Astrocyte of the hippocampus (primary cell): ENCODE results near the gene TANC1.
A peak's percentile ranks its signal among the peaks of the same experiment; 100 is the strongest.
"Not testable (repeated sequence)": the region's sequence is repeated elsewhere in the genome, so short reads cannot be mapped to it uniquely, and the experiment has no call there.

Experiments
- DNase-seq: peaks from one replicate; pipeline ENCODE4 v3.0.0; 2011; ENCODE audit warnings: low read depth, low spot score

The TANC1 gene

DNA sequence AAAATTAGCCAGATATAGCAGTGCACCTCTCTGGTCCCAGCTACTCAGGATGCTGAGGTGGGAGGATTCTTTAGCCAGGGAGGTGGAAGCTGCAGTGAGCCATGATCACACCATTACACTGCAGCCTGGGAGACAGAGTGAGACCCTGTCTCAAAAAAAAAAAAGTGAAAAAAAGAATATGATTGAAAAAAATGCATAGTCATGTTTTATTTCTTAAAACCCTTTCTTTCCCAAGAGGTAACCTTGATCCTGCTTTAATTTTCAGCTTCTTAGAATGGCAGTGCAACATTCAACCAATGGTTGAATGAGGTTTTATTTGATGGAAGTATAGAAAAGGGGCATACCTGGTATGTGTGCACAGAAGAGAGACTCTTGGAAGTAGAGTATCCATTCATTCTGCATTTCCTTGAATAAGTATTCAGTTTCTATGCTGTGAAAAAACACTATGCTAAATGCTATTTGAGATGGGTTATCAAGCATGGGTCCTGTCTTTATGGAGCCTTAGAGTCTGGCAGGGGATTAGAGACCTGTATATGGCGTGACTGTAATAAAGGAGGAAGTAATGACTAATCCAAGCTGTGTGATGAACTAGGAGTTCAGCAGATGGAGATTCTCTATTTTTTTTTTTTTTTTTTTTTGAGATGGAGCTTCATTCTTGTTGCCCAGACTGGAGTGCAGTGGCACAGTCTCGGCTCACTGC lies 171.8 kb downstream of the TANC1 start:
- peak; percentile 42 for DNase-seq

DNA sequence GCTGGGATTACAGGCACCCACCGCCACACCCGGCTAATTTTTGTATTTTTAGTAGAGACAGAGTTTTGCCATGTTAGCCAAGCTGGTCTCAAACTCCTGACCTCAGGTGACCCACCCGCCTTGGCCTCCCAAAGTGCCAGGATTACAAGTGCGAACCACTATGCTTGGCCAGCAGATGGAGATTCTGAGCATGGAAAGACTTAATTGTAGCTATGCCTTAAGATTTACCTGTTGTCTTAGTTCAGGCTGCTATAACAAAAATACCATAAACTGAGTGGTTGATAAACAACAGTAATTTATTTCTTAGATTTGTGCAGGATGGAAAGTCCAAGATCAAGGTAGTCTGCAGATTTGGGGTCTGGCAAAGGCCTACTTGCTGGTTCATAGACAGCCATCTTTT lies 172.4 kb downstream of the TANC1 start:
- not testable (repeated sequence) for DNase-seq

GRCh38 chr2:159144776-159145614 lies 176.6 kb downstream of the TANC1 start:
- DNase-seq: no peak

DNA sequence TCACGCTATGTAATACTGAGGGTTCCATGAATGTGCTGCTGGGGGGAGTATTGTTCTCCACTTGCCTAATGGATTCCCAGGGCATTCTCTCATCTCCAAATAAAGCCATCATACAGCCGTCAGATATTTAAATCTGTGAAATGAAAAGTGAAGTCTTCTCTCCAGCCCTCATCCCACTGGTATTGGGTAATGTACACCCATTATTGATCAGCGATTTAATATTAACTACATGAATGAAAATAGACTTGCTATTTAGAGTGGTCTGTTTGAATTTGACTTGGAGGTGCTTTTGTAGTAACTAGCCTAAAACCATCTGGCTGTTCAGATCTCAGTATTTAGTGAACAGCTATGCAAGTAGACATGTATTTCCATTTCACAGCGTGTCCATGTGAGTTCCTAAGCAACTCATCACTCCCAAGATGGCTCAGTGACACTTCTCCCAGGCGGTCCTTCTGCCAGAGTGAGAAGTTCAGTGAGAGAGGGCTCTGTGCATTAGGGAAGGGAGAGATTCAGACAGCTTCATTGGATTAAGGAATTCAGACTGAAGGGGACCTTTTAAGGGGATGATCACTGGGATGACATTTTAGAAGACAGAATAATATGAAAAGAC lies 177.4 kb downstream of the TANC1 start:
- DNase-seq: no peak

GRCh38 chr2:159146996-159147666 lies 178.7 kb downstream of the TANC1 start:
- no peak for DNase-seq

- DNase-seq: no peak
These were observed 179.2 kb downstream of the TANC1 start for GRCh38 chr2:159147690-159148089.

DNA sequence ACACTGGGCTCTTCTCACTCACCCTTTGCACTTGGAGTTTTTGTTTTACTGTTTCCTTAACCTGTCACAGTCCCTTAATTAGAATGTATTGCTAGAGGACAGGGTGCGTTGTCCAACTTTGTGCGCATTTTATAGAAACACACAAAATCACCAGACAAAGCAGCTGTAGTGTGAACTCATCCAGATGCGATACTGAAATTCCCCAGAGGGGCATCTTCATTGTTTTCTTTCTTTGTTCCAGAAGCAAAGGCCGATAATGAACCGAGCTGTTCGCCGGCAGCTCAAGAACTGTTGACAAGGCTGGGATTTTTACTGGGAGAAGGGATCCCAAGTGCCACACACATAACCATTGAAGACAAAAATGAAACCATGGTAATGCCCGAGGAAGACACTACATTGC lies 180.5 kb downstream of the TANC1 start:
- no peak for DNase-seq

GRCh38 chr2:159149747-159150146 lies 181.3 kb downstream of the TANC1 start:
- DNase-seq: no peak

DNA sequence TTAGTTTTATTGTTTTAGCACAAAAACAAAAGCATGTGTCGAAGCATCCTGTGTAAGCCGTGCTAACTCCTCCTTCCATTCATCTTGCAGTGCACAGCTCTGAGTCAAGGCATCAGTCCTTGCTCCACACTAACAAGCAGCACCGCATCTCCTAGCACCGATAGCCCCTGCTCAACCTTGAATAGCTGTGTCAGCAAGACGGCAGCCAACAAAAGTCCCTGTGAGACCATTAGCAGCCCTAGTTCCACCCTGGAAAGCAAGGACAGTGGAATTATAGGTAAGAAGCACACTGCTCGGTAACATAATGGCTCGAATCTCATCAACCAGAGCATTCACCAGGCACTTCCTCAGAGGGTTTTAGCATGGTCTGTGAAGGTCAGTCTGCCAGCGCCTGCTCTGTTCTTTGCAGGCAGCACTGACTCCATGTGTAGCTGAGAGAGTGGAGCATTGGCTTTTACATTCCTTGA lies 181.9 kb downstream of the TANC1 start:
- peak; percentile 34 for DNase-seq

DNA sequence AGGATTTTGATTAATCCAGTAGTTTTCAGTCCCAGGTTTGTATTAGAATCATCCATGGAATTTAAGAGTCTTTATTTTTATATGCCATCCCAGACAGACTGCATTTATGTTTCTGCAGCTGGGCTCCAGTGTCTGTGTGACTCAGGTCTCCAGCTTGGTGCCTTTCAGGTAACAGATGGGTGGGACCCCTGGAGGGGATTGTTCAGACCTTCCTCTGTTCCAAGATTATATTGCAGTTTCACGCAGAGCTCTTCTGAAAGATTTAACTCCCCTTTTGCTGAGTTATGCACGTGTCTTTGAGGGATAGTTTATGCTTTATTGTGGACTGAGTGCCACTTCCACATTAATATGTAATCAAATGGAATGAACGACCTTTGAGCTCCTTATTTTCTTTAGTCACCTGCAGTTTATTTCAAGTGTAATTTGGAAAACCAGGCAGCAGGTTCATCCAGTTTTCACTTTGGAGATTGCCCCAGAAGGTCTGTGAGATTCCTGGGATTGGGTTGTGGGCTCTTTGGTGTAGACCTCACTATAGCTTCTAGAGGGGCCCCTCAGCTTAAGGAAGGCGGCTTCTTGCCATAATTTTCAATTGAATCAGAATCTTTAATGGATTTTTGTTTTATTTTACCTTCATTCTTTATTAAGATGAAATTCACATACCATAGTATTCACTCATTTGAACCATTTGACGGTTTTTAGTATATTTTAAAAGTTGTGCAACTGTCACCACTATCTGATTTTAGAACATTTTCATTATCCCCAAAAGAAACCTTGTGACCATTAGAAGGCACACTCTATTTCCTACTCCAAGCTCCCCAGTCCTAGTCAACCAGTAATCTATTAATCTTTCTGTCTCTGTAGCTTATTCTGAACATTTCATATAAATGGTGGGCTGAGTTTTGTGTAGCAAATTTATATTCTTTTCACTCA lies 183.0 kb downstream of the TANC1 start:
- DNase-seq: no peak

DNA sequence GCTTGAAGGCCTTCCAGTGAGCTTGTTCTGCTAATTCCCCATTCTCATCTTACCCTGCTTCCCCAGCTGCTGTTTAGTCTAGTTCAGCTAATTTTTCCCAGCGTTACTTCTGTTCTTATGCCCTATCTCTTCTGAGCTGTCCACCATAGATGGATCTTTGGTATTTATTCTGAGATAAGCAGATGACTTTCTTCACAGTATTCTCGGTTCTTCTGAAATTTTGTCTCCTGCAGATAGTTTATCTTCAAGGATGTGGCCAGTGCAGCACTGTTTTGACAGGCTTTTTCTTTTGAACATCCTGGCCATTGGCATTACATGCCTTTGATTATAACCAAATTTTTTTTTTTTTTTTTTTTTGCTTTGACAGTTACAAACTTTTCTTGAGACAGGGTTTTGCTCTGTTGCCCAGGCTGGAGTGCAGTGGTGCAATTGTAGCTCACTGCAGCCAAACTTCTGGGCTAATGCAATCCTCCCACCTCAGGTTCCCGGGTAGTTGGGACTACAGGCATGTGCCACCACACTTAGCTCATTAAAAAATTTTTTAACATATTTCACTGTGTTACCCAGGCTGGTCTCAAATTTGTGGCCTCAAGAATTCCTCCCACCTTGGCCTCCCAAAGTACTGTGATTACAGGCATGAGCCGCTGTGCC lies 183.8 kb downstream of the TANC1 start:
- no peak for DNase-seq

DNA sequence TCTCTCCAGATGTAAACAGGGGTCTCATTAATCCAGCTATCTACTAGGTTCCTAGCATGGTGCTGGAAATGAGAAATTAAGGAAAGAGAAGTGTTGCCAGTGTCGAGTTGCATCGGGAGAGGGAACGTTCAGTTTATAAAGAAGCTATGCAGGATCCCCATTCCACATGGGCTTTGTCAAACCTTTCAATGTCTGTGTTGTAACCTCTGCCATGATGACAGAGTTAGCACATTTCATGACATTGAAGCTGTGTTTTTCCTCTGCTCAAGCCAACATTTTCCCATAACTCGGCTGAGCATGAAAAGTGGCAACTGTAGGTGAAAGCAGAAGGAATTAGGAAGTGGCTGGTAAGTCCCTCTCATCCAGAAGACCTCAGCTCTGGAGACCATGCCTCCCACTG lies 184.6 kb downstream of the TANC1 start:
- no peak for DNase-seq

DNA sequence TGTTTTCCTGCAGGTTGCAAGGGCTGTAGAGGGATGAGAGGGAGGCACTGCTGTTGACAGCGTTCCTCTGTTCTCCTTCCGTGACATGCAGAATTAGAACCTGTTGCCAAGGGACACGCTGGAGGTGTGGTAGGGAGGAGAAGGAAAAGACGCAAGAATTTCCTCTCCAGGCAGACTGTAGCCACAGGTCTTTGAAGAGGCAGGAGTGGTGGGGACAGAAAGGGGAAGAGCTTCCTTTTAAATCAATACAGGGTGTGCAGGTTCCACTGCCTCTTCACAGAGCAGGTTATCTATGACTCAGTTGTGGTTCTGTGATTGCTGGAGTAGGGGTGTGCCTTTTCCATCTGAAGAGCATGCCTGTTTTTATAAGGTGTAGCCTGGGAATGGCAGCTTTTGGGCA lies 185.0 kb downstream of the TANC1 start:
- DNase-seq: no peak

GRCh38 chr2:159153951-159154350 lies 185.5 kb downstream of the TANC1 start:
- DNase-seq: no peak

DNA sequence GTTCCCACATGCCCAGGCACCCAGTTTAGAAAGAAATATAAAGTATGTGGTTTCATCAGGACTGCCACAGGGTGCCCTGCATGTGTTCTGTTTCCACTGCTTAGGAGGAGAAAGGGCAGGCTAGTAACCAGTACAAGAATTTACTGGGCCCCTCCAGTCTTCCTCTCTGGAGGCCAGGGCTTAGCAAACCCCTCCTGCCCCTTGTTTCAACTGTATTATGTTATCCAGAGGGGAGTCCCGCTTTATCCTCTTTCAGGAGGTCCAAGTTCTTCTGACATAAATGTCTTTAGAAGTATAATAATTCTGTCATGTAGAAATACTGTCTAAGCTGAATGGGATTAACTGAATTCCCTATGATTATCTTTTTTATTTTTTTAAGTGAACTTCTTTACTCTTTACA lies 185.9 kb downstream of the TANC1 start:
- DNase-seq: no peak

- no peak for DNase-seq
These were observed 186.9 kb downstream of the TANC1 start for GRCh38 chr2:159155320-159155719.

GRCh38 chr2:159155791-159156190 lies 187.4 kb downstream of the TANC1 start:
- no peak for DNase-seq

DNA sequence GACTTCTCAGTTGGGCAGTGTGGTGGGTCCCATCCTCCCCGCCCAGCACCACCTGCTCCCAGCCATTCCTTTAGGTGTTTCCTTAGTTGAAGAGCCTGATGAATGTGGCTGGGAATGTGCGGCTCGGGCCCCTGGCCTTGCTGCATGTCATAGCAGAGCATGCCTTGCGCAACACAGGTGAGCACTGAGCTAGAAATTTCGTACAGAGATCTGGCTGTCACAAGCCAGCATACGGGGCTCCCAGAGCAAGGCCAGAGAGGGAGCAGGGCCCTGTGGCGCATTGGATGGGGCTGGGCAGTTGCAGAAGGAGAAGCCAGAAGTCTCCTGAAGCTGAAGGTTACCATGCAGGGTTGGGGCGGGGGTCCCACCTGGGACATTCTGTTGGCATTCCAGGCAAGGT lies 188.4 kb downstream of the TANC1 start:
- no peak for DNase-seq

GRCh38 chr2:159157361-159158209 lies 189.1 kb downstream of the TANC1 start:
- DNase-seq: peak; percentile 29
